Measurements from ENCODE around the gene GRID2. TPM values are rescaled to one million over a fixed set of nuclear protein-coding genes. Genes with fewer than 3 reads are reported as not detected.

GRID2 gene
- total RNA-seq, 3 donors from 2014 or later = 0.44 TPM; not detected in 2

- Histone ChIP-seq H3K4me3 (no peak overlapping the region), H3K9me3 (no peaks in the 10 kb centered on the region), H3K4me1 (ENCODE audit: low read depth) (no peaks in the 10 kb centered on the region), H3K36me3 (ENCODE audit: low read depth) (no peaks in the 10 kb centered on the region)
- no peak for TF ChIP-seq CTCF (IDR thresholded peaks at IDR 0.05)
- intact Hi-C loops (cut with DNase I, micrococcal nuclease) = no loop called here
- ATAC-seq = peak; percentile 32
- DNase-seq = peak in 1 of 3 donors; percentile 14
These were observed 1406.5 kb downstream of the GRID2 start for GRCh38 chr4:93710101-93710846.

DNA sequence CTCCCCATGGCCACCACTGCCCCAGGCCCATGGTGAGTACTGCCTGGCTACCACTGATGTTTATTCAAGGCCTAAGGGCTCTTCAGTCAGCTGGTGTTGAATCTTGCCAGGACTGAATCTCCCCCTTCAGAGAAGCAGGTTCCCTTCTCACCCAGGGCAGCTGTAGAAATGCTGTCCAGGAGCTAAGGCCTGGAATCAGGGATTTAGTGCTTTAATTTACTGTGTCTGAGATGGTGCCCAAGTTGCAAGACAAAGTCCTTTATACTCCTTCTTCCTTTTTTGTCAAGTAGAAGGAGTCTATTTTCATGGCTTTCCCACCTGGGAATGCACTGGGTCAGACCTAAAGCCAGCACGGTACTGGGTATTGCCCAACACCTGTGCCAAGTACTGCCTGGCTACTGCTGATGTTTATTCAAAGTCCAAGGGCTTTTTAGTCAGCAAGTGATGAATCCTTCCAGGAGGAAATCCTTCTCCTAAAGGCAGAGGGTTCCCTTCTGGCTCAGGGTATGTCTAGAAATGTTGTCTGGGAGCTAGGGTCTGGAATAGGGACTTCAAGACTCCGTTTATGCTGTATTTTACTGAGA lies 1407.2 kb downstream of the GRID2 start:
- intact Hi-C loops (cut with DNase I, micrococcal nuclease) = no loop called here
- ATAC-seq = no peak

DNA sequence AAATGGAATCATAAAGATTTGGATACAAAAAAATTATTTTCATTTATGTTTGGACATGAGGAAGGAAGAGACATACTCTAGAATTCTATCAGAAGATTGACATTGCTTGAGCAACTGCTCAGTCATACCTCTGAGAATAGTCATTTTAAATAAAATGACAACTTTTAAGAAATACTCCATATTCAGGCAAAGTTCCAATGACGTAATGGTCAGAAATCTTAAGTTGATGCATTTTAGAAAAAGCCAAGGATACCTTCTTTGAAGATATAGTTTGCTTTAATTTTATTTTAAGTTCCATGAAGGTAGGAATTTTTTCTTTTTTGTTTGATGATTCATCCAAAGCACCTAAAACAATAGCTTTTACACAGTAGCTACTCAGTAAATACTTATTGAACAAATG lies 1414.5 kb downstream of the GRID2 start:
- no peak for DNase-seq
- intact Hi-C loops (cut with DNase I, micrococcal nuclease) = no loop called here
- ATAC-seq = no peak
- Histone ChIP-seq H3K9me3 (no peaks in the 10 kb centered on the region), H3K4me3 (no peak overlapping the region), H3K4me1 (ENCODE audit: low read depth) (no peaks in the 10 kb centered on the region), H3K36me3 (ENCODE audit: low read depth) (no peaks in the 10 kb centered on the region)
- TF ChIP-seq CTCF (IDR thresholded peaks at IDR 0.05) = no peak

More for the DNA sequence above, 1407.2 kb downstream of the GRID2 start:
- Histone ChIP-seq H3K4me3 (no peak overlapping the region), H3K36me3 (ENCODE audit: low read depth) (no peaks in the 10 kb centered on the region), H3K9me3 (no peaks in the 10 kb centered on the region), H3K4me1 (ENCODE audit: low read depth) (no peaks in the 10 kb centered on the region)
- no peak for TF ChIP-seq CTCF (IDR thresholded peaks at IDR 0.05)
- no peak for DNase-seq

- ATAC-seq = no peak
- no peak for DNase-seq
- Histone ChIP-seq H3K36me3 (ENCODE audit: low read depth) (no peaks in the 10 kb centered on the region), H3K4me1 (ENCODE audit: low read depth) (no peaks in the 10 kb centered on the region), H3K4me3 (no peak overlapping the region), H3K9me3 (no peaks in the 10 kb centered on the region)
- intact Hi-C loops (cut with DNase I, micrococcal nuclease) = no loop called here
- TF ChIP-seq CTCF (IDR thresholded peaks at IDR 0.05) = no peak
These were observed 1415.8 kb downstream of the GRID2 start for GRCh38 chr4:93719552-93719951.

- intact Hi-C loops (cut with DNase I, micrococcal nuclease) = no loop called here
- no peak for TF ChIP-seq CTCF (IDR thresholded peaks at IDR 0.05)
- no peak overlapping the region for H3K4me3 ChIP-seq
- H3K4me1 ChIP-seq (ENCODE audit: low read depth) = no peaks in the 10 kb centered on the region
- ATAC-seq = no peak
- no peaks in the 10 kb centered on the region for H3K36me3 ChIP-seq (ENCODE audit: low read depth)
- DNase-seq = no peak
- H3K9me3 ChIP-seq = no peaks in the 10 kb centered on the region
These were observed 1418.7 kb downstream of the GRID2 start for GRCh38 chr4:93722446-93722845.

Measured in mucosa of descending colon (tissue), 3 donors.